Measurements from ENCODE around the gene PTP4A1. TPM values are rescaled to one million over a fixed set of nuclear protein-coding genes. Genes with fewer than 3 reads are reported as not detected.

The PTP4A1 gene
- polyA plus RNA-seq, 1 of the 3 experiments (the other 2 are of a cell fraction): 12.5 TPM

DNA sequence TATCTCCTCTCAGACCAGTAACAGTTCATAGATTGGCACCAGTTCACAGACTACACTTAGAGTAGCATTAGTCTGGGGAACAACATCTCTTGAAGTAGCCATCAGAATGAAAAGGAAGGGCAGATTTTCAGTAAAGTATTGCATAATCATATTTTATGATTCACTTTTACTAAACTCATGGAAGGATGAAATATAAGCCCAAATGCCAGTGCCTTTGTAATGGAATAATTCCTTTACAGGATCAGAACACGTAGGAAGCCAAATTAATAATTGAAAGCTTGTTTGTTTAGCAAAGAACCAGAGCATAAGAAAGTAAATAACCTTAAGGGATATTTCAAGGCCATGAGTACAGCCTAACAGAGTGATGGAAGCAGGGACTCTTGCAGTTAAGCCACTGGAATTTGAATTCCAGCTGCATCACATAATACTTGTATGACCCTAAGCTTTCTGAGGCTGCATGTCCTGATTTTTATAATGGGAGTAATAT lies 11.4 kb upstream of the PTP4A1 start (continued):
- no peak for TF ChIP-seq EZH2phosphoT487 (IDR thresholded peaks at IDR 0.05; ENCODE audit: borderline replicate concordance, low read depth)
- TF ChIP-seq RCOR1 (IDR thresholded peaks at IDR 0.05; ENCODE audit: low read length): no peak
- no peak for TF ChIP-seq JUND (IDR thresholded peaks at IDR 0.05)
- no peak for TF ChIP-seq RFX5 (IDR thresholded peaks at IDR 0.05; ENCODE audit: low read length)

- H3K4me2 ChIP-seq: no peak overlapping the region
- H3K79me2 ChIP-seq (ENCODE audit: insufficient read depth): no peaks in the 10 kb centered on the region
- no peak overlapping the region for H3K9ac ChIP-seq
- no peak overlapping the region for H3K27ac ChIP-seq (ENCODE audit: low read depth in 2 of 2, low read length in 1 of 2)
- no peaks in the 10 kb centered on the region for H3K9me3 ChIP-seq
- POLR2A ChIA-PET: no interaction called here
- no peaks in the 10 kb centered on the region for H3K27me3 ChIP-seq (ENCODE audit: insufficient read depth)
- no peaks in the 10 kb centered on the region for H3F3A ChIP-seq (replicated peaks; ENCODE audit: insufficient read depth)
- H3K4me1 ChIP-seq (ENCODE audit: control insufficient read depth in 1 of 2, insufficient read depth in 2 of 2, low read depth in 1 of 2, low read length in 1 of 2): no peaks in the 10 kb centered on the region
- H3K4me3 ChIP-seq (ENCODE audit: low read depth in 2 of 2, low read length in 1 of 2): no peak overlapping the region
- no peak overlapping the region for H2AFZ ChIP-seq (ENCODE audit: low read depth)
- no peak for DNase-seq
- no peaks in the 10 kb centered on the region for H3K36me3 ChIP-seq (replicated peaks in 1 of 2; ENCODE audit: control insufficient read depth in 1 of 2, insufficient read depth in 2 of 2, low read length in 1 of 2)
- TF ChIP-seq NFIC (IDR thresholded peaks at IDR 0.05; ENCODE audit: borderline replicate concordance) (no peak), FOSL2 (IDR thresholded peaks at IDR 0.05; ENCODE audit: borderline replicate concordance, low read depth) (no peak), TCF12 (IDR thresholded peaks at IDR 0.05) (no peak), FOXM1 (IDR thresholded peaks at IDR 0.05; ENCODE audit: low read depth) (no peak), NRF1 (IDR thresholded peaks at IDR 0.05; ENCODE audit: low read depth, low read length) (no peak), TAF1 (IDR thresholded peaks at IDR 0.05; ENCODE audit: borderline replicate concordance, low read depth, low read length) (no peak), FOXJ3 (CRISPR knock-in tag; IDR thresholded peaks at IDR 0.05) (no peak), CHD2 (IDR thresholded peaks at IDR 0.05; ENCODE audit: low read length, partially characterized antibody) (no peak)
- TF ChIP-seq, protein P1, sequence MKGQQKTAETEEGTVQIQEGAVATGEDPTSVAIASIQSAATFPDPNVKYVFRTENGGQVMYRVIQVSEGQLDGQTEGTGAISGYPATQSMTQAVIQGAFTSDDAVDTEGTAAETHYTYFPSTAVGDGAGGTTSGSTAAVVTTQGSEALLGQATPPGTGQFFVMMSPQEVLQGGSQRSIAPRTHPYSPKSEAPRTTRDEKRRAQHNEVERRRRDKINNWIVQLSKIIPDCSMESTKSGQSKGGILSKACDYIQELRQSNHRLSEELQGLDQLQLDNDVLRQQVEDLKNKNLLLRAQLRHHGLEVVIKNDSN (IDR thresholded peaks at IDR 0.05; ENCODE audit: borderline replicate concordance, low read depth): no peak
- TF ChIP-seq, protein P2, sequence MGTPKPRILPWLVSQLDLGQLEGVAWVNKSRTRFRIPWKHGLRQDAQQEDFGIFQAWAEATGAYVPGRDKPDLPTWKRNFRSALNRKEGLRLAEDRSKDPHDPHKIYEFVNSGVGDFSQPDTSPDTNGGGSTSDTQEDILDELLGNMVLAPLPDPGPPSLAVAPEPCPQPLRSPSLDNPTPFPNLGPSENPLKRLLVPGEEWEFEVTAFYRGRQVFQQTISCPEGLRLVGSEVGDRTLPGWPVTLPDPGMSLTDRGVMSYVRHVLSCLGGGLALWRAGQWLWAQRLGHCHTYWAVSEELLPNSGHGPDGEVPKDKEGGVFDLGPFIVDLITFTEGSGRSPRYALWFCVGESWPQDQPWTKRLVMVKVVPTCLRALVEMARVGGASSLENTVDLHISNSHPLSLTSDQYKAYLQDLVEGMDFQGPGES (IDR thresholded peaks at IDR 0.05; ENCODE audit: low read depth, low read length): no peak
- CTCF ChIA-PET: interaction anchor here (1.2 to 1.6 kb wide), 2 partner anchors 13 to 72 kb away, joined by 3 to 5 read pairs; no protein-coding TSS in a partner anchor
- 48% methylated on average over 2 of the region's 2 CpGs for WGBS (ENCODE audit: low lambda C conversion rate)
- H4K20me1 ChIP-seq (ENCODE audit: insufficient read depth): no peaks in the 10 kb centered on the region
- H3K9me2 ChIP-seq: no peaks in the 10 kb centered on the region
These were observed 11.0 kb upstream of the PTP4A1 start for GRCh38 chr6:63561288-63561687.

- Histone ChIP-seq H3K4me2 (no peak overlapping the region), H3K27ac (ENCODE audit: low read depth in 2 of 2, low read length in 1 of 2) (no peak overlapping the region), H3K4me3 (ENCODE audit: low read depth in 2 of 2, low read length in 1 of 2) (no peak overlapping the region), H3K4me1 (ENCODE audit: control insufficient read depth in 1 of 2, insufficient read depth in 2 of 2, low read depth in 1 of 2, low read length in 1 of 2) (no peaks in the 10 kb centered on the region), H3K27me3 (ENCODE audit: insufficient read depth) (no peaks in the 10 kb centered on the region), H3K36me3 (replicated peaks in 1 of 2; ENCODE audit: control insufficient read depth in 1 of 2, insufficient read depth in 2 of 2, low read length in 1 of 2) (no peaks in the 10 kb centered on the region), H3F3A (replicated peaks; ENCODE audit: insufficient read depth) (no peaks in the 10 kb centered on the region), H3K79me2 (ENCODE audit: insufficient read depth) (no peaks in the 10 kb centered on the region), H2AFZ (ENCODE audit: low read depth) (no peak overlapping the region), H3K9me2 (no peaks in the 10 kb centered on the region), H3K9ac (no peak overlapping the region), H3K9me3 (no peaks in the 10 kb centered on the region), H4K20me1 (ENCODE audit: insufficient read depth) (no peaks in the 10 kb centered on the region)
- POLR2A ChIA-PET: no interaction called here
- CTCF ChIA-PET: no interaction called here
- no peak for TF ChIP-seq RAD21 (IDR thresholded peaks at IDR 0.05; ENCODE audit: low read length)
- 100% methylated on average over 1 of the region's 1 CpG for WGBS (ENCODE audit: low lambda C conversion rate)
- DNase-seq: no peak
These were observed 9.0 kb upstream of the PTP4A1 start for GRCh38 chr6:63563235-63563634.

Measured in SK-N-SH (cell line).